ENCODE results near the gene CAPN8. TPM values are rescaled to one million over a fixed set of nuclear protein-coding genes. Genes with fewer than 3 reads are reported as not detected.

Gene CAPN8
- total RNA-seq = 16.4 TPM

DNA sequence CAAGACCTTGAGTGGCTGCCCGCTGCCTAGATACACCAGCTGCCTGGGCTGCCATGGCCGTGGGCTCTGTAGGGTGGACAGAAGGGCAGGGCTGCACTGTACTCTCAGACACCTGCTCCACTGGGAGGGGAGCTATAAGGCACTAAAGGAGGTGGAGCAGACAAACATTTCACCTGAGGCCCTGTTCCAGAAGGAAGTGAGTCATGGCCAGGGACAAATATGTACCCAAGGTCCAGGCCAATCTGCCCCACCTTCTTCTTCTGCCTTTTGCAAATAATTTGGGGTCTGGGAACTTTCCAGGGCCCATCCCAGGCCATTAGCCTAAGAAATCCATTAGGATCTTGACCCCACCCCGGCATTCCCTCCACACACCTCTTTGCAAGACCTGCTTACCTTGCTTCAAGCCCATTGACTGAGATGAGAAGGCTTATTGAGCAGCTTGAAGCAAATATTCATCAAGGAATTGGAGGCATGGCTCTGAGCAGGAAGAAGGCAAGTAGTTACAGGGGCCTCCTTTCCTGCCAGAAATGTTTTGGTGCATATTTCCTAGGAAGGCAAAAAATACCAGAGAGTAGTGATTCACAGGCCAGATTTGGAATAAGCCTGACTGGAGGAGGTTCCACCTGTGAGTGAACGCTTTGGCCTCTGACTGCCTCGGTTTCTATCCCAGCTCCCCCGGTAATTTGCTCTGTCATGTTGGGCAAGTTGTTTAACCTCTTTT, at the start of gene CAPN8:
Gene CAPN8 (minus strand): TSS at position 110 of the 721 bp plus-strand sequence. CDS start 55 bp downstream, at position 55.
- no peak for DNase-seq

DNA sequence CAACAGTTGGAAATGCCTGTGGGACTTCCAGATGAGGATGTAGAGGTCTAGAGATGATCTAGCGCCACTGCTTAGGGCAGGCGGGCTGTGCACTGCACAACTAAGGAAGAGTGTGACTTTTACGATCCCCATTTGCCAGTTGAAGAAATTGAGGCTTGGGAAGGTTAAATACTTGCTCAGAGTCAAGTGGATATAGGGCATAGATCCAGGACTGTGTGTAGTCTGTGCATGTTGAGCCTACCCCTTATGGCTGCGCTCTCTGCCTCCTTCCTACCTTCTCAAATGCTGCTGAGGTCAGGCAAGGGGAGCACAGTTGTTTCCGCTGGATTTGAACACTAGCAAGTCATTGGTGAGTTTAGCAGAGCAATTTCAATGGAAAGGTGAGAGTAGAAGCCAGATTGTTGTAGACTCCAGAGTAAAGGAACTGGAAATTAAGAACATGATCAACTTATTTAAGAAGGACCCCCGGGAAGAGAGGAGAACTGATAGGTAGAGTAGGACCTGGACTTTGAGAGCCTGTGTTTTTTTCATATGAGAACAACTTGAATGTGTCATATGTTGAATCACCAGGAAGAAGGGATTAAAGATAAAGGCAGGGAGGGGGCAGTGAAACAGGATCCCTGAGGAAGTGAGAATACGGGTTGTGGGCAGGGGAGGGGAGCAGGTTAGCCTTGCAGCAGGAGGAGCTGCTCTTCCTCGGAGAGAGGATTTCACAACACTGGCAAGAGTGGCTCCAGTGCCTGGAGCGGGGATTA, 49.5 kb upstream of the CAPN8 start:
- DNase-seq = no peak

GRCh38 chr1:223714421-223714724, 48.9 kb upstream of the CAPN8 start:
- DNase-seq = no peak

DNA sequence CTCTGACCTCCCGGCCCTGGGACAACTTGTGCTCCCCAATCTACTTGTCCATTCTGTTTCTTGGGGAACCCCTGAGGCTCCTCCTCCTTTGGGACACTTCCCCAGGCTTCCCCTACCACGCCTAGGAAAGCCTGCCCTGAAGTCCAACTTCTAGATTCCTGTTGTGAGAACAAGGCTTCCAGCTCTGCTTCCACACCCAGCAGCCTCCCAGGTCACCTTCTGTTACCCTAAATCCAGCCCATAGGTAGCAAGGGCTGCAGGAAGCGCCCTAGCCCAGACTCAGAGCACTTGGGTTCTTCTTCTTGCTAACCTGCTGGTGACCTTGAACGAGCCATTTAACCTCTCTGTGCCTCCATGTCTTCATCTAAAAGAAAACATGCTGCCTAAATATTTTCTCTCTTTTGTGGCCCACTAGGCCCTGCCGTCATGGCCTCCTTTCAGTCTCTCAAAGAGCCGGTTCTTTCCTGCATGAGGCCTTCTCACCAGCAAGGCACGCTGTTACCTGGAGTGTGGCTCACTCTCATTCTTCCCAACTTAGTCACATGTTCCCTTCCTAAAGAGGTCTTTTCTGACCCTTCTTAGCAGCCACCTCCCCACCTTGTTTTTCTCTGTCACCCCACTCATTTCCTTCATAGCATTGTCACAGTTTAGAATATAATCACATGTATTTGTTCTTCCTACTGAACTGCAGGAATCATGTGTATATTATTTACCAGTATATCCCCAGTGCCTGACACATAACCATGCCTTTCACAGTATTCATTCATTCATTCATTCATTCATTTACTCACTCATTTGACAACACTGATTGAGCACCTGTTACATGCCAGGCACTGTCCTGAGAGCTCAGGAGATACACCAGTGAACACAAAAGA, 48.3 kb upstream of the CAPN8 start:
- no peak for DNase-seq

GRCh38 chr1:223712850-223713474, 47.5 kb upstream of the CAPN8 start:
- DNase-seq = no peak

- DNase-seq = peak; percentile 65
Observed at GRCh38 chr1:223712194-223712849, 46.8 kb upstream of the CAPN8 start, which contains the start of gene CAPN2. TSS of gene CAPN2 (plus strand) at chr1:223712539. CDS start at chr1:223712641, 102 bp downstream.

DNA sequence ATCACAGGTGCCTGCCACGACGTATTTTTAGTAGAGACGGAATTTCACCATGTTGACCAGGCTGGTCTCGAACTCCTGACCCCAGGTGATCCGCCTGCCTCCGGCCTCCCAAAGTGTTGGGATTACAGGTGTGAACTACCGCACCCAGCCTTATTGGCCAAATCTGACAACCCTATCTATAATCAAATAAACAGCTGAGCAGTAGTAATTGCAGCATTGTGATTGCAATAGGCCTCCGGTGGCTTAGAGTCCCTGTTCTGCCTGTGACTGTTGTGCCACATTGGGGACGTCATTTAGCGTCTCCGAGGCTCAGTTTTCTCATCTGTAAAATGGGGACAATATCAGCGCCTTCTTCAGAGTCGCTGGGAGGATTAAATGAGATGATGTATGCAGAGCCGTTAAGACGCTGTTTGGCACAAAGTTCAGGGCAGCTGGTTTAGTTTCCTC, 46.3 kb upstream of the CAPN8 start:
- peak; percentile 43 for DNase-seq

GRCh38 chr1:223711173-223711572, 45.7 kb upstream of the CAPN8 start:
- no peak for DNase-seq

DNA sequence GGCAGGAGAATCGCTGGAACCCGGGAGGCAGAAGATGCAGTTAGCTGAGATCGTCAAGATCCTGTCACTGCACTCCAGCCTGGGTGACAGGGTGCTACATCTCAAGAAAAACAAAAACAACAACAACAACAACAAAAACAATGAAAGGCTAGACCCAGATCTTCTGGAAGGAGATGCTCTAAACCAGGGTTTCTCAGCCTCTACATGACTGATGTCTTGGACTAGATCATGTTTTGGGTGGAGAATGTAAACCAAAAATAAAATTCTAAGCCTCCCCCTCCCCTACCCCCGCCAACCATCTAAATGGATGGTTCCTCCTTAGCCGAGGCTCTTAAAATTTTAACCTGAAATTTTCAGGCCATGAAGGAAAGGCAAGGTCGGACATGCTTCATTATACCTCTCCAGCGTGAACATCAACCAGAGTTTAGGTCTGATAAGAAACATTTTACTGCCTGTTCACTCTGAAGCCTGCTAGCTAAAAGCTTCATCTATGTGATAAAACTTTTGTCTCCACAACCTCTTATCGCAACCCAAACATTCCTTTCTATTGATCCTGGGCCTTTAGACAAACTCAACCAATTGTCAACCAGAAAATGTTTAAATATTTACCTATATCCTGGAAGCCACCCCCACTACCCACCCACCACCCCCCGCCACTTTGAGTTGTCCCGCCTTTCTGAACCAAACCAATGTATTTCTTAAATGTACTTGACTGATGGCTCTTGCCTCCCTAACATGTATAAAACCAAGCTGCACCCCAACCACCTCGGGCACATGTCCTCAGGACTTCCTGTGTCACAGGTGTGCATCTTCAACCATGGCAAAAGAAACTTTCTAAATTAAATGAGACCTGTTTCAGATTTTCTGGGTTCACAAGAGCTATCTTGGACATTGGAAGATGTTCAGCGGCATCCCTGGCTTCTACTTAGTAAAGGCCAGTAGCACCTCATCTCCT, 45.0 kb upstream of the CAPN8 start:
- DNase-seq = no peak

GRCh38 chr1:223709598-223709997, 44.1 kb upstream of the CAPN8 start:
- DNase-seq = peak; percentile 45

DNA sequence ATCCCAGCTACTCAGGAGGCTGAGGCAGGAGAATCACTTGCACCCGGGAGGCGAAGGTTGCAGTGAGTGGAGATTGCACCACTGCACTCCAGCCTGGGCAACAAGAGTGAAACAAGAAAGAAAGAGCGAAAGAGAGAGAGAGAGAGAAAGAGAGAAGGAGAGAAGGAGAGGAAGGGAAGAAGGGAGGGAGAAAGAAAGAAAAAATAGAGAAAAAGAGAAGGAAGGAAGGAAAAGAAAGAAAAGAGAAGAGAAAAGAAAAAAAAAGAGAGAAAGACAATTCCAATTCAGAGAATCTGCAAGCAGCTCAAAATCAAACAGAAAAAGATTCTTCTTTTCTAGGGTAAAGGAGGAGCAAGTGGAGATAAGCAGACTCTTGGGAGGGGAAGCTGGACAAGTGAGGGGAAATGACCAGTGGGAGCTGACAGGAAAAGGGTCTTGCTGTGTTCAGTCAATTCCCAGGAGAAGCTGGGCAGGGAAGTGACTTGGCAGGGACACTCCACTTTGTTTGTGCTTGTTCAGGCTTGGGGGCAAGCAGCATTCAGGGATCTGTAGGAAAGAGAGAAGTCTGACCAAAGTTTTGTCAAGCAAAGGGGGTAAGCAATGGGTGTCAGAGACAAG, 43.3 kb upstream of the CAPN8 start:
- DNase-seq = no peak

- DNase-seq = no peak
Observed at GRCh38 chr1:223708001-223708359, 42.5 kb upstream of the CAPN8 start.

- no peak for DNase-seq
Observed at GRCh38 chr1:223707256-223708000, 41.9 kb upstream of the CAPN8 start.

- peak; percentile 78 for DNase-seq
Observed at GRCh38 chr1:223706077-223706973, 40.8 kb upstream of the CAPN8 start.

DNA sequence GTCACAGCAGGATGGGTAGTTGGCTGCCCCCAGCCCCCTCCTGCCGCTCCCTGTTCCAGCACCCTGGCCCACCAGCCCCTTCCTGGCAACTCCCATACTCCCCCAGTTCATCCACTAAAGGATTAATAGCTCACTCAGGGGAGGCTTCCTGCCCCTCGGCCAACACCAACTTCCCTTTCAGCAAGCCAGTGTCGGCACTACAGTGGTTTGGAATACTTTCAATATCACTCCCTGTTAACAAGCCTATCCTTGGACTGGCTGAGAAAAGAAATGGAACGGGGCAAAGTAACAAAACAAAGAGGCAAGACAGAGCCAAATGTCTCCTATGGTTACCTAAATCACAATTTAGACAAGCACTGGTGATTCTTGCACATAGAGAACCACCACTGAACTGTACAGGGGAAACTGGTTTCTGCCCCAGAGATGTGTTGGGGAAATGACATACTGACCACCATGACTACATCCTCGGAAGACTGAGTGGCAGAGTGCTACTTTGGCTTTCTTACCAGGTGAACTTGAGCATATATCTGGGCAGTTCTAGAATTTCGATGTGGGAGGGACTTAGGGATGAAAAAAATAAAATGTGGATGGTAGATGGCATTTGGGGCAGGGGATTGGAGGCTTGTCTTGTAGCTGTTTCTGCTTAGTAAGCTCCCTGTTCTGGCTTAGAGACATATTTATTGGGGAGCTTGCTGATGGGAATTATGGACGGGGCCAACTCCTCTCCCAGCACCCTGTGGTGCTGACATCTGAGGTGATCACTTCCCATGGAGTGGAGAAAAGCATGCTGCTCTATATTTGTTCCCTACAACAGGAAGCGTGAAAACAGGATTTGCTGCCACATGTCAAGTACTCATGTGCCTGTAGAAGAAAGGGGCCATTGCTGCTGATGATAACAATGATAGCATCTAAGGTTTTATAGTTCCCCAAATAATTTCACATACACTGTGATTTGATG, 39.7 kb upstream of the CAPN8 start:
- peak; percentile 10 for DNase-seq

GRCh38 chr1:223703668-223704013, 38.1 kb upstream of the CAPN8 start:
- DNase-seq = no peak
